Ascending aorta (tissue), 2 donors: ENCODE data around the gene CCDC78. TPM values are rescaled to one million over a fixed set of nuclear protein-coding genes. Genes with fewer than 3 reads are reported as not detected.

Experiments used
- DNase-seq, 2 donors: peaks; one replicate each; pipeline ENCODE4 v3.0.0-alpha.2; 2019; ENCODE audit warnings: low spot score in 2 of 2
- H3K27ac ChIP-seq, 2 donors: fragments of 200-600 bp; sonication (generic); one replicate each; pipeline ENCODE4 v1.5.1; 2016 to 2017; ENCODE audit warnings: mild to moderate bottlenecking in 1 of 2
- H3K27me3 ChIP-seq: fragments of 200-600 bp; sonication (generic); one replicate; pipeline ENCODE4 v1.5.1; 2017
- H3K36me3 ChIP-seq, 2 donors: fragments of 200-600 bp; sonication (generic); one replicate each; pipeline ENCODE4 v1.5.1; 2016
- H3K4me1 ChIP-seq, 2 donors: fragments of 200-600 bp; sonication (generic); one replicate each; pipeline ENCODE4 v1.5.1; 2016 to 2017; ENCODE audit warnings: mild to moderate bottlenecking in 1 of 2
- H3K4me3 ChIP-seq, 2 donors: fragments of 200-600 bp; sonication (generic); one replicate each; pipeline ENCODE4 v1.5.1; 2016 to 2017; ENCODE audit warnings: mild to moderate bottlenecking in 1 of 2
- H3K9me3 ChIP-seq, 2 donors: fragments of 200-600 bp; sonication (generic); one replicate each; pipeline ENCODE4 v1.5.1; 2016
- CTCF ChIP-seq, 3 experiments: fragments of 200-600 bp in 2 of 3; fragments of 450-650 bp in 1 of 3; sonication (generic) in 2 of 3; IDR thresholded peaks; one replicate each; pipeline ENCODE4 v1.5.1; 2016 to 2019; ENCODE audit warnings: antibody characterized with exemption in 3 of 3, mild to moderate bottlenecking in 1 of 3, moderate library complexity in 1 of 3
- intact Hi-C: fragments of 100-400 bp; cut with DNase I; formaldehyde crosslinking; loops from one replicate; pipeline ENCODE4 v1.15.1; 2023
- total RNA-seq: library from RNA; depleted of rRNA; stranded (reverse); fragments of >200 nt; gene quantifications from one replicate; pipeline ENCODE4 v1.1.0, GENCODE V29; 2016

Gene CCDC78
- total RNA-seq, 1 donor from 2014 or later, result 8.2 TPM

- intact Hi-C loops, result no loop called here
- Histone ChIP-seq H3K27me3 (no peaks in the 10 kb centered on the region), H3K27ac (no peak overlapping the region), H3K4me1 (no peaks in the 10 kb centered on the region), H3K4me3 (no peak overlapping the region), H3K9me3 (no peaks in the 10 kb centered on the region), H3K36me3 (no peaks in the 10 kb centered on the region)
- TF ChIP-seq CTCF (IDR thresholded peaks at IDR 0.05), result no peak
- no peak for DNase-seq
Measured at GRCh38 chr16:762595-763268, 36.5 kb upstream of the CCDC78 start.

- Histone ChIP-seq H3K9me3 (no peaks in the 10 kb centered on the region), H3K27me3 (no peaks in the 10 kb centered on the region), H3K27ac (no peak overlapping the region), H3K36me3 (no peaks in the 10 kb centered on the region), H3K4me1 (no peaks in the 10 kb centered on the region), H3K4me3 (no peak overlapping the region)
- no peak for TF ChIP-seq CTCF (IDR thresholded peaks at IDR 0.05)
- DNase-seq, result no peak
- intact Hi-C loops, result no loop called here
Measured at GRCh38 chr16:761625-762513, 35.6 kb upstream of the CCDC78 start.

GRCh38 chr16:760545-761343 is 34.5 kb upstream of the CCDC78 start, which contains the start of gene MSLN:
Gene MSLN, plus strand, starts transcription at chr16:760734. Its CDS starts 1,947 bp downstream, at chr16:762681.
- Histone ChIP-seq H3K36me3 (no peaks in the 10 kb centered on the region), H3K27ac (no peak within 1 kb of the TSS), H3K27me3 (no peaks in the 10 kb centered on the region), H3K9me3 (no peaks in the 10 kb centered on the region), H3K4me1 (no peaks in the 10 kb centered on the region), H3K4me3 (no peak within 1 kb of the TSS)
- intact Hi-C loops, result no loop called here
- no peak for TF ChIP-seq CTCF (IDR thresholded peaks at IDR 0.05)
- DNase-seq, result no peak

- no peak overlapping the region for H3K4me3 ChIP-seq
- no peak overlapping the region for H3K27ac ChIP-seq
- no peaks in the 10 kb centered on the region for H3K4me1 ChIP-seq
- no peaks in the 10 kb centered on the region for H3K36me3 ChIP-seq
- DNase-seq, result no peak
- intact Hi-C loops, result no loop called here
- no peak for TF ChIP-seq CTCF (IDR thresholded peaks at IDR 0.05)
- no peaks in the 10 kb centered on the region for H3K9me3 ChIP-seq
- no peaks in the 10 kb centered on the region for H3K27me3 ChIP-seq
Measured at GRCh38 chr16:760065-760464, 33.8 kb upstream of the CCDC78 start.

- no peak for DNase-seq
- H3K9me3 ChIP-seq, result no peaks in the 10 kb centered on the region
- H3K4me1 ChIP-seq, result no peaks in the 10 kb centered on the region
- H3K27me3 ChIP-seq, result no peaks in the 10 kb centered on the region
- intact Hi-C loops, result no loop called here
- H3K27ac ChIP-seq, result no peak overlapping the region
- H3K4me3 ChIP-seq, result no peak overlapping the region
- TF ChIP-seq CTCF (IDR thresholded peaks at IDR 0.05), result no peak
- no peaks in the 10 kb centered on the region for H3K36me3 ChIP-seq
Measured at GRCh38 chr16:759110-759910, 33.1 kb upstream of the CCDC78 start.
